Tibial artery (tissue), 4 donors: Measurements from ENCODE around the gene FSIP1.

Experiments used
- DNase-seq, 2 donors: peaks; one replicate each; pipeline ENCODE4 v3.0.0-alpha.2; 2019
- H3K27ac ChIP-seq, 2 donors: fragments of 200-600 bp; sonication (generic) in 1 of 2; 1 replicate in 1 of 2; 2 replicates in 1 of 2; pipeline ENCODE4 v1.5.1; 2018 to 2019; ENCODE audit warnings: mild to moderate bottlenecking in 1 of 2
- H3K27me3 ChIP-seq, 2 donors: fragments of 200-600 bp; sonication (generic) in 1 of 2; one replicate each; pipeline versions ENCODE4 v1.5.1 to v1.6.0; 2016 to 2019
- H3K36me3 ChIP-seq, 3 donors: fragments of 200-600 bp; sonication (generic) in 2 of 3; one replicate each; pipeline ENCODE4 v1.5.1; 2016 to 2019; ENCODE audit warnings: mild to moderate bottlenecking in 2 of 3
- H3K4me1 ChIP-seq, 4 donors: fragments of 200-600 bp; sonication (generic) in 2 of 4; 1 replicate in 3 of 4; 2 replicates in 1 of 4; pipeline ENCODE4 v1.5.1; 2016 to 2019
- H3K4me3 ChIP-seq, 2 donors: fragments of 200-600 bp; sonication (generic) in 1 of 2; 1 replicate in 1 of 2; 2 replicates in 1 of 2; pipeline ENCODE4 v1.5.1; 2018 to 2019; ENCODE audit warnings: mild to moderate bottlenecking in 2 of 2
- H3K9me3 ChIP-seq, 3 donors: fragments of 200-600 bp; sonication (generic) in 1 of 3; one replicate each; pipeline ENCODE4 v1.5.1; 2016 to 2019
- CTCF ChIP-seq, 2 experiments: fragments of 200-600 bp in 1 of 2; fragments of 450-650 bp in 1 of 2; IDR thresholded peaks; one replicate each; pipeline ENCODE4 v1.5.1; 2017 to 2019; ENCODE audit warnings: antibody characterized with exemption in 2 of 2, mild to moderate bottlenecking in 1 of 2, moderate library complexity in 1 of 2
- intact Hi-C: fragments of 100-400 bp; cut with DNase I; formaldehyde crosslinking; loops from one replicate; pipeline ENCODE4 v1.15.0; 2023; ENCODE audit warnings: low total_unique reads

Gene FSIP1

GRCh38 chr15:39593656-39594445 lies 188.8 kb downstream of the FSIP1 start:
- Histone ChIP-seq H3K9me3 (no peaks in the 10 kb centered on the region), H3K36me3 (peaks cover 74 to 80% (median 76%) of the 10 kb centered on the region in 3 donors), H3K4me1 (peaks cover 0 to under 1% (median 0%) of the 10 kb centered on the region in 4 donors), H3K27ac (no peak overlapping the region), H3K4me3 (no peak overlapping the region), H3K27me3 (no peaks in the 10 kb centered on the region)
- intact Hi-C loops: no loop called here
- no peak for TF ChIP-seq CTCF (IDR thresholded peaks at IDR 0.05)
- no peak for DNase-seq

GRCh38 chr15:39593071-39593655 lies 189.5 kb downstream of the FSIP1 start:
- no peak overlapping the region for H3K27ac ChIP-seq
- H3K9me3 ChIP-seq: no peaks in the 10 kb centered on the region
- H3K27me3 ChIP-seq: no peaks in the 10 kb centered on the region
- peaks cover 81 to 87% (median 83%) of the 10 kb centered on the region in 3 donors for H3K36me3 ChIP-seq
- no peaks in the 10 kb centered on the region for H3K4me1 ChIP-seq
- H3K4me3 ChIP-seq: no peak overlapping the region
- TF ChIP-seq CTCF (IDR thresholded peaks at IDR 0.05): no peak
- intact Hi-C loops: no loop called here
- no peak for DNase-seq

- Histone ChIP-seq H3K27ac (no peak overlapping the region), H3K9me3 (no peaks in the 10 kb centered on the region), H3K4me3 (no peak overlapping the region), H3K27me3 (no peaks in the 10 kb centered on the region), H3K36me3 (peaks cover 88 to 94% (median 90%) of the 10 kb centered on the region in 3 donors), H3K4me1 (peaks cover 0 to 6% (median 0%) of the 10 kb centered on the region in 4 donors)
- DNase-seq: no peak
- intact Hi-C loops: no loop called here
- no peak for TF ChIP-seq CTCF (IDR thresholded peaks at IDR 0.05)
Observed at GRCh38 chr15:39592500-39592899, 190.1 kb downstream of the FSIP1 start.

- no peaks in the 10 kb centered on the region for H3K9me3 ChIP-seq
- H3K27me3 ChIP-seq: no peaks in the 10 kb centered on the region
- H3K36me3 ChIP-seq: peaks cover 93 to 100% (median 96%) of the 10 kb centered on the region in 3 donors
- no peak overlapping the region for H3K4me3 ChIP-seq
- no peak for DNase-seq
- peaks cover 0 to 10% (median 0%) of the 10 kb centered on the region in 4 donors for H3K4me1 ChIP-seq
- H3K27ac ChIP-seq: no peak overlapping the region
- intact Hi-C loops: no loop called here
- TF ChIP-seq CTCF (IDR thresholded peaks at IDR 0.05): no peak
Observed at GRCh38 chr15:39591896-39592315, 190.7 kb downstream of the FSIP1 start.

- intact Hi-C loops: no loop called here
- no peak overlapping the region for H3K4me3 ChIP-seq
- no peak for DNase-seq
- no peaks in the 10 kb centered on the region for H3K27me3 ChIP-seq
- no peaks in the 10 kb centered on the region for H3K9me3 ChIP-seq
- H3K4me1 ChIP-seq: peaks cover 0 to 15% (median 2%) of the 10 kb centered on the region in 4 donors
- no peak for TF ChIP-seq CTCF (IDR thresholded peaks at IDR 0.05)
- peaks cover 94 to 100% (median 97%) of the 10 kb centered on the region in 3 donors for H3K36me3 ChIP-seq
- H3K27ac ChIP-seq: no peak overlapping the region
Observed at GRCh38 chr15:39591141-39591895, 191.3 kb downstream of the FSIP1 start.
